Mesendoderm (in vitro differentiated cells): Measurements from ENCODE around the gene KLHL25.
"Not testable (repeated sequence)": the region's sequence is repeated elsewhere in the genome, so short reads cannot be mapped to it uniquely, and the experiment has no call there.

Experiments
- DNase-seq: peaks from one replicate; pipeline ENCODE4 v3.0.0; 2013
- H2AK5ac ChIP-seq: 2 replicates; pipeline ENCODE4 v1.6.1; 2013; ENCODE audit warnings: low read length, inconsistent platforms
- H2BK120ac ChIP-seq: 2 replicates; pipeline ENCODE4 v1.6.1; 2013; ENCODE audit warnings: low read depth, mild to moderate bottlenecking, low read length, moderate library complexity, mixed read lengths
- H2BK15ac ChIP-seq: replicated peaks from 2 replicates; pipeline ENCODE4 v1.6.1; 2013; ENCODE audit warnings: low read depth, mild to moderate bottlenecking, moderate library complexity
- H2BK5ac ChIP-seq: 2 replicates; pipeline ENCODE4 v1.6.1; 2013; ENCODE audit warnings: low read length, inconsistent platforms
- H3K18ac ChIP-seq: 2 replicates; pipeline ENCODE4 v1.6.1; 2013; ENCODE audit warnings: mild to moderate bottlenecking, low read length, mixed read lengths
- H3K23ac ChIP-seq: one replicate; pipeline ENCODE4 v1.6.1; 2013; ENCODE audit warnings: low read length
- H3K27ac ChIP-seq: 2 replicates; pipeline ENCODE4 v1.5.1; 2013; ENCODE audit warnings: low read depth, mild to moderate bottlenecking, inconsistent platforms, low read length, moderate library complexity
- H3K27me3 ChIP-seq: 2 replicates; pipeline ENCODE4 v1.6.1; 2013; ENCODE audit warnings: low read length, control low read depth, mild to moderate bottlenecking, inconsistent platforms; ENCODE audit not compliant: insufficient read depth, poor library complexity
- H3K36me3 ChIP-seq: 2 replicates; pipeline ENCODE4 v1.6.1; 2013; ENCODE audit warnings: low read length, inconsistent platforms; ENCODE audit not compliant: control insufficient read depth, insufficient read depth
- H3K4ac ChIP-seq: one replicate; pipeline ENCODE4 v1.6.1; 2013; ENCODE audit warnings: low read depth, mild to moderate bottlenecking, low read length, moderate library complexity
- H3K4me1 ChIP-seq: 2 replicates; pipeline ENCODE4 v1.6.1; 2013; ENCODE audit warnings: low read depth, low read length, inconsistent platforms; ENCODE audit not compliant: control insufficient read depth
- H3K4me2 ChIP-seq: 2 replicates; pipeline ENCODE4 v1.6.1; 2013; ENCODE audit warnings: low read length
- H3K4me3 ChIP-seq: 2 replicates; pipeline ENCODE4 v1.5.1; 2013; ENCODE audit warnings: mild to moderate bottlenecking, low read length
- H3K56ac ChIP-seq: one replicate; pipeline ENCODE4 v1.6.1; 2013; ENCODE audit warnings: low read length
- H3K79me1 ChIP-seq: 2 replicates; pipeline ENCODE4 v1.6.1; 2013; ENCODE audit warnings: low read length, inconsistent platforms
- H3K79me2 ChIP-seq: 2 replicates; pipeline ENCODE4 v1.6.1; 2013; ENCODE audit warnings: mild to moderate bottlenecking, low read length; ENCODE audit not compliant: control insufficient read depth, insufficient read depth
- H3K9ac ChIP-seq: 2 replicates; pipeline ENCODE4 v1.6.1; 2013; ENCODE audit warnings: low read length, inconsistent platforms
- H4K5ac ChIP-seq: one replicate; pipeline ENCODE4 v1.6.1; 2013; ENCODE audit warnings: low read length
- H4K8ac ChIP-seq: one replicate; pipeline ENCODE4 v1.6.1; 2013; ENCODE audit warnings: low read depth, mild to moderate bottlenecking, control low read depth, low read length, moderate library complexity
- WGBS: extraction: QIAGEN DNeasy Blood & Tissue Kit; methylation state at CpG from one replicate; pipeline ENCODE4 v1.1.7; 2013; ENCODE audit warnings: low lambda C conversion rate, missing lambda C conversion rate; ENCODE audit not compliant: insufficient coverage; ENCODE audit errors: extremely low coverage; 5-methylcytosine and 5-hydroxymethylcytosine counted together

KLHL25 gene

DNA sequence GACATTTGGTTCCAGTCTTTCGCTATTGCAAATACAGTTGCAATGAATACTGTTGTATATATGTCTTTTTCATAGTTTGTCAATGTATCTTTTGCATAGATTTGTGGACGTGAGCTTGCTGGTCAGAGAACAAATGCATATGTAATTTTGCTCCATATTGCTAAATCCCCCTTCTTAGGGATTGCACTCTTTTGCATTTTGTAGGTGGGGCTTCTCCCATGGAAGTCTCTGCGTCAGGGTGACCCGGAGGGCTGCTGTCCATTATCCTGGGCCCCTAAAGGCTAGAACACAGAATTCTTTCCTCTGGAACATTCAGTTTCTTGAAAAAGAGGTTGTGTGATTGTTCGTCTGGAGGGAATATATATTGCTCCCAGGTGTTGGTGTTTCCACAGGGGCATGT lies 25.2 kb upstream of the KLHL25 start:
- Histone ChIP-seq H3K27ac (no peak overlapping the region), H2BK5ac (no peak overlapping the region), H2AK5ac (no peak overlapping the region), H2BK15ac (no peak overlapping the region), H3K18ac (no peak overlapping the region), H3K36me3 (no peaks in the 10 kb centered on the region), H3K4me1 (no peaks in the 10 kb centered on the region), H3K23ac (no peak overlapping the region), H3K4me3 (no peak overlapping the region), H3K4me2 (no peak overlapping the region), H3K9ac (no peak overlapping the region), H3K79me2 (no peaks in the 10 kb centered on the region), H3K4ac (no peak overlapping the region), H3K27me3 (no peaks in the 10 kb centered on the region), H3K56ac (no peak overlapping the region), H2BK120ac (no peak overlapping the region), H3K79me1 (no peaks in the 10 kb centered on the region), H4K5ac (no peak overlapping the region), H4K8ac (no peak overlapping the region)
- no CpG with 5 or more reads among the region's 5 CpGs for WGBS
- no peak for DNase-seq

DNA sequence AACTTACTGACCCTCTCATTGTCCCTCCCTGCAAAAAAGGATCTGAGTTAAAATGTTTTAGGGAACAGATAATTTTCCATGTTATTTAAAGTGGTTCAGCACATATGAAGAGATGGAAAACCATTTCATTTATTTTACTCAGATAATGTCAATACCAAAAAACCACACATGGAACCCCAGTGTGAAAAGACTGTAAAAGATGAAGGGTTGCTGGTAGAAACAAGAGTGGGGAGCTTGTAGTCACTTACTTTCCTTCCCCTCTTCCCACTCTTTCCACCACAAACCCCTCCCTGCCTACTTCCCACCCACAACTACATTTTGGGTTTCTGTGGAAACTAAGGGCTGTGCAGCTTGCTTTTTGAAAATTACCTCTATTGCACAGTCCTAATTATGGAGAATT lies 18.5 kb upstream of the KLHL25 start:
- Histone ChIP-seq H3K27me3 (no peaks in the 10 kb centered on the region), H3K36me3 (no peaks in the 10 kb centered on the region)

DNA sequence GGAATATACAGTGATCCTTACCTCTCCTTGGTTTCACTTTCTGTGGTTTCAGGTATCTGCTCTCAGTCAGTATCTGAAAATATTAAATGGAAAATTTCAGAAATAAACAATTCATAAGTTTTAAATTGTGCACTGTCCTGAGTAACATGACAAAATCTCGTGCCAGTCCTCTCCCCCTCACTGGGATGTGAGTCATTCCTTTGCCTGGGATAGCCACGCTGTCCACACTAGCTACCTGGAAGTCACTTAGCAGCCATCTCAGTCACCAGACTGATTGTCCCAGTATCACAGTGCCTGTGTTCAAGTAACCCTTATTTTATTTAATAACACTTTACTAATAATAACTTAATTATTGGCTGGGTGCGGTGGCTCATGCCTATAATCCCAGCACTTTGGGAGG lies 15.3 kb upstream of the KLHL25 start:
- H3K27me3 ChIP-seq: no peaks in the 10 kb centered on the region
- no peak overlapping the region for H2BK15ac ChIP-seq
- H4K5ac ChIP-seq: no peak overlapping the region
- H3K4me3 ChIP-seq: no peak overlapping the region
- no peak overlapping the region for H3K56ac ChIP-seq
- H2BK5ac ChIP-seq: no peak overlapping the region
- WGBS: no CpG with 5 or more reads among the region's 3 CpGs
- no peak overlapping the region for H3K4me2 ChIP-seq
- no peak overlapping the region for H3K4ac ChIP-seq
- no peak overlapping the region for H4K8ac ChIP-seq
- no peaks in the 10 kb centered on the region for H3K79me2 ChIP-seq
- no peak overlapping the region for H3K18ac ChIP-seq
- H3K9ac ChIP-seq: no peak overlapping the region
- no peak overlapping the region for H2AK5ac ChIP-seq
- H3K27ac ChIP-seq: no peak overlapping the region
- H3K23ac ChIP-seq: no peak overlapping the region
- H3K4me1 ChIP-seq: no peaks in the 10 kb centered on the region
- H2BK120ac ChIP-seq: no peak overlapping the region
- H3K79me1 ChIP-seq: no peaks in the 10 kb centered on the region
- no peak for DNase-seq
- H3K36me3 ChIP-seq: no peaks in the 10 kb centered on the region

More for the DNA sequence above, 18.5 kb upstream of the KLHL25 start:
- Histone ChIP-seq H4K8ac (no peak overlapping the region), H3K4me3 (no peak overlapping the region), H3K79me1 (no peaks in the 10 kb centered on the region), H3K4ac (no peak overlapping the region), H3K9ac (no peak overlapping the region), H2AK5ac (no peak overlapping the region), H3K56ac (no peak overlapping the region), H3K4me2 (no peak overlapping the region), H2BK15ac (no peak overlapping the region), H3K79me2 (no peaks in the 10 kb centered on the region), H4K5ac (no peak overlapping the region), H3K27ac (no peak overlapping the region), H2BK5ac (no peak overlapping the region), H3K4me1 (no peaks in the 10 kb centered on the region), H3K18ac (no peak overlapping the region), H2BK120ac (no peak overlapping the region), H3K23ac (no peak overlapping the region)
- no peak for DNase-seq

DNA sequence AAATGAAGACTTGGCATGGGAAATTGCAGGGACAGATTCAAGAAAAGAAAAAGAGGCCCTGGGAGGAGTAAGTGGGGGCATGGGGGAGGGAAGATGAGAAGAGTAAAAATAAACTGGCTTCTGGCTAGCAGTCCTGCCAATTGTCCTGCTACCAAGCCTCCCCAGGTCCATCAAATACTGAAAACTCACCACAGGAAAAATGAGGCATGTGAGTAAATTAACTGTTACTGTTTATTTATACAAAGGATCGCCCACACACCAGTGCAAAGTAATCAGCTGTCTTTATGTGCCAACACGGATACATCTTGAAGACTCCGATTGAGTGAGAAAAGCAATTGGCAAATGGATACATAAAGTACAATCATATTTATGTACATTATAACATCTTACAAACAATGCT lies 10.7 kb upstream of the KLHL25 start:
- Histone ChIP-seq H3K4me1 (no peaks in the 10 kb centered on the region), H3K79me1 (no peaks in the 10 kb centered on the region), H2BK5ac (no peak overlapping the region), H3K9ac (no peak overlapping the region), H3K27ac (no peak overlapping the region), H3K23ac (no peak overlapping the region), H2BK15ac (no peak overlapping the region), H3K18ac (no peak overlapping the region), H2BK120ac (peak overlapping the region; percentile 3), H3K79me2 (no peaks in the 10 kb centered on the region), H3K4ac (no peak overlapping the region), H2AK5ac (no peak overlapping the region), H4K8ac (no peak overlapping the region), H3K36me3 (no peaks in the 10 kb centered on the region), H3K4me2 (no peak overlapping the region), H3K27me3 (no peaks in the 10 kb centered on the region), H4K5ac (no peak overlapping the region), H3K56ac (no peak overlapping the region), H3K4me3 (no peak overlapping the region)
- no CpG with 5 or more reads among the region's 3 CpGs for WGBS
- no peak for DNase-seq

DNA sequence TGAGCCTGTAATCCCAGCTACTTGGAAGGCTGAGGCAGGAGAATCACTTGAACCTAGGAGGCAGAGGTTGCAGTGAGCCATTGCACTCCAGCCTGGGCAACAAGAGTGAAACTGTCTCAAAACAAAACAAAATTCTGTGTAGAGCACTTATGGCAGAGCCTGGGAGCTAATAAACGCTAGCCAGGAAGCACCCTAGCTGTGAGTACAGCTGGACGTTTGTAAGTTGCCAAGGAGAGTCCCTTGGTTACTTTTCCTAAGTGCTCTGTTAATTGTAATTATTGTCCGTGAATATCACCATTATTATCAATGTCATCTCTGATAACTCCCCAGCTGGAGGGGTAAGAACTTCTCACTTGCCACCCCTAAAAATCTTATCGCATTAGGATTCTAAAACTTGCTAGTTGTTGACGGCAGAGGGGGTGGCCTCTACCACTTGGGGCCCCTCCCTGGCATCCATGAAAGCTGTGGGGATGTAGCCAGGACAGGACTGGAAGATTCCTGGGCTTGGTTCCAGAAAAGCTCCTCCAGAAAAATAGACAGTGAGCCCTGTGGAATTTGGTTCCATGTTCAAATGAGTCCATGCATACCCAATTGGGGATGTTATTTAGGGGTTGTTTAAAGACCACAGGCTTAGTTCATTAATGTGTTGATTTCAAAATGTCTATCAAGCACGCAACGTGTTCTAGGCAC lies 9.9 kb upstream of the KLHL25 start:
- Histone ChIP-seq H4K8ac (no peak overlapping the region), H3K27me3 (no peaks in the 10 kb centered on the region), H2BK120ac (no peak overlapping the region), H3K9ac (no peak overlapping the region), H3K36me3 (no peaks in the 10 kb centered on the region), H3K79me2 (no peaks in the 10 kb centered on the region), H3K4me1 (no peaks in the 10 kb centered on the region), H3K4me3 (no peak overlapping the region), H2AK5ac (no peak overlapping the region), H4K5ac (no peak overlapping the region), H3K56ac (no peak overlapping the region), H3K18ac (no peak overlapping the region), H3K27ac (no peak overlapping the region), H3K4ac (no peak overlapping the region), H3K79me1 (no peaks in the 10 kb centered on the region), H2BK15ac (no peak overlapping the region), H2BK5ac (no peak overlapping the region), H3K4me2 (no peak overlapping the region), H3K23ac (no peak overlapping the region)
- DNase-seq: no peak
- no CpG with 5 or more reads among the region's 7 CpGs for WGBS

DNA sequence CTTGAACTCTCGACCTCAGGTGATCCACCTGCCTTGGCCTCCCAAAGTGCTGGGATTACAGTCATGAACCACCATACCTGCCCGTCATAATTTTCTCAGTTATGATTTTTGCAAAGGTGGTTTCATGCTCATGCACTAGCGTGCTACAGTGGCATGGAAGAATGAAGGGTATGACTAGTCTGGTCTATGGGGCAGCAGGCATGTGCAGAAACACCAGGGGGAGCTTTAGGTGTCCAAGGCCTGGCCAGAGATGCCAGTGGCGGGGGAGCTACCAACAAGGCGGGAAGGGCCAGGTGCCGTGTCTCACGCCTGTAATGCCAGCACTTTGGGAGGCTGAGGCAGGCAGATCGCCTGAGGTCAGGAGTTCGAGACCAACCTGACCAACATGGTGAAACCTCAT lies 7.9 kb upstream of the KLHL25 start:
- H3K4me1 ChIP-seq, H3K79me2 ChIP-seq, H2BK15ac ChIP-seq, H2AK5ac ChIP-seq, H3K27ac ChIP-seq, H3K56ac ChIP-seq, H4K8ac ChIP-seq, H2BK120ac ChIP-seq, H3K4me3 ChIP-seq, H3K79me1 ChIP-seq, H3K18ac ChIP-seq, H2BK5ac ChIP-seq, H3K4me2 ChIP-seq, H3K4ac ChIP-seq, H4K5ac ChIP-seq, H3K36me3 ChIP-seq, H3K23ac ChIP-seq, H3K27me3 ChIP-seq, H3K9ac ChIP-seq: not testable (repeated sequence)
- no CpG with 5 or more reads among the region's 9 CpGs for WGBS
- DNase-seq: peak; percentile 38
